Measurements from ENCODE around the gene EHD4.

Gene EHD4

DNA sequence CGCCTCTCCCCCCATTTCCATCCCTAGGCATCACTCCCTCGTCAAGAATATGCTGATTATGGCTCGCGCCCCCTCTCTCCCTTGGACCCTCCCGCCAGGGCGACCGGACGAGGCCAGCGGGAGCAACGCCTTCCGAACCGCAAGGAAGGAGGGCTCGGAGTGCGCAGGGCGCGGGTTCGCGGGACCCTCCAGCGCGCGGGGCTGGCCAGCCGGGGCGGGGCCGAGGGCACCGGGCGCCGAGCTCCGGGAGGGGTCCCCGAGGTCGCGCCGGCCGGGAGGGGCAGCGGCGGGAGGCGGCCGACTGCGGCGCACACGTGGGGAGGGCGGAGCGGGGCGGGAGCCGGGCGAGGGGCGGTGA lies 483 bp downstream of the EHD4 start:
- TF ChIP-seq, protein P1, sequence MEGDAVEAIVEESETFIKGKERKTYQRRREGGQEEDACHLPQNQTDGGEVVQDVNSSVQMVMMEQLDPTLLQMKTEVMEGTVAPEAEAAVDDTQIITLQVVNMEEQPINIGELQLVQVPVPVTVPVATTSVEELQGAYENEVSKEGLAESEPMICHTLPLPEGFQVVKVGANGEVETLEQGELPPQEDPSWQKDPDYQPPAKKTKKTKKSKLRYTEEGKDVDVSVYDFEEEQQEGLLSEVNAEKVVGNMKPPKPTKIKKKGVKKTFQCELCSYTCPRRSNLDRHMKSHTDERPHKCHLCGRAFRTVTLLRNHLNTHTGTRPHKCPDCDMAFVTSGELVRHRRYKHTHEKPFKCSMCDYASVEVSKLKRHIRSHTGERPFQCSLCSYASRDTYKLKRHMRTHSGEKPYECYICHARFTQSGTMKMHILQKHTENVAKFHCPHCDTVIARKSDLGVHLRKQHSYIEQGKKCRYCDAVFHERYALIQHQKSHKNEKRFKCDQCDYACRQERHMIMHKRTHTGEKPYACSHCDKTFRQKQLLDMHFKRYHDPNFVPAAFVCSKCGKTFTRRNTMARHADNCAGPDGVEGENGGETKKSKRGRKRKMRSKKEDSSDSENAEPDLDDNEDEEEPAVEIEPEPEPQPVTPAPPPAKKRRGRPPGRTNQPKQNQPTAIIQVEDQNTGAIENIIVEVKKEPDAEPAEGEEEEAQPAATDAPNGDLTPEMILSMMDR (conservative IDR thresholded peaks at IDR 0.05; ENCODE audit: low read depth, low read length): no peak
- H3K4me3 ChIP-seq (ENCODE audit: low read length): peak overlapping the region; percentile 87
- DNase-seq (ENCODE audit: low read depth): no peak

DNA sequence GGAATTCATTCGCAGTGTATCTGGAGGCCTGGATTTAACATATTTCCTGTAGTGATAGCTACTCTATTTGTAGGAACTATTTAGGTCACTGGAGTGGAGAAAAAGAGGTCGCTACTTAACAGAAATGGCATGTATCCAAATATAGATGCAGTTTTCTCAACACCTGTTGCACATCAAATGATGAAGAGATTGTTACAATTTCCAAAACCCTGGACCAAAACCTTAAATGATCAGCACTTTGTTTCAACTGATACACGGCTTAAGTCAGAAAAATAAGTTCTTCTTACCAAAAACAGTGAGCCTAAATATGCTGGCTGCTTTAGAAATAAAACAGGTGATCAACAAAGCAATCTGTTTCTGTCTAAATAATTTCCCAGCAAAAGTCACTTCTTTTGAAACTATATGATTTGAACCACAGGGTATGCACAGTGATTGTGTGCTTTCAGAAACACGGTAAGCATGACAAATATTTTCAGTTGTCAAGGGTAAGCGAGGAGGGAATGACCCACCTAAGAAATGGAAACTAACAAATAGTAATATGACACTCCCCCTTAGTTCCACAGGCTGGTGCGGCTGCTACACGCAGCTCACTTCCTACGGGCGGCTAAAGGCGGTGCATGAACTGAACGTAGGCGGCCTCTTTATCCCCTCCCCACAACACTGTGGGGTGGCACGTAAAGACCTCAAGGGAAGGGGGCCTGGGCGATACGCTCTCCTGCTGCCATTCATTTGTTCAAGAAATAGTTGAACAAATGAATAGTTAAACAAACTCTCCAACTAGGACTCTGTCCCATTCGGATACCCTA lies 1.1 kb downstream of the EHD4 start:
- TF ChIP-seq, protein P1 (conservative IDR thresholded peaks at IDR 0.05; ENCODE audit: low read depth, low read length): no peak
- peak overlapping the region; percentile 87 for H3K4me3 ChIP-seq (ENCODE audit: low read length)
- no peak for DNase-seq (ENCODE audit: low read depth)

DNA sequence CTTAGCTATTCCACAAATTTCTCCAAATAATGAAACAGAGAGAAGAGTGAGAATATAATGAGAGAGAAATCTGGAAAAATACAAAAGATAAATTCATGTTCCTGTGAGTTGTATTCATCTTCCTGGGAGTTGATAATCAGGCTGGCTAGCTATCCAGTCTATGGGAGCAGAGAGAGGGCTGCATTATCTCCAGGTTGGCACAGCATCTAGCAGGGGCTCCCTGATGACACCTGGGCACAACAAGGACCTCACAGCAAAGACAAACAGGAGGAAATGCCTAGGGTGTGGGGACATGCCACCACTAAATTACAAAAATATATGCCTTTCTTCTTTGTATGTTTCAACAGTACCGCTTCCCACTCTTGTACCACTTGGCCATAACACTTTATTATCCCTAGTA lies 1.9 kb downstream of the EHD4 start:
- TF ChIP-seq, protein P1 (conservative IDR thresholded peaks at IDR 0.05; ENCODE audit: low read depth, low read length): no peak
- no peak for DNase-seq (ENCODE audit: low read depth)
- no peak overlapping the region for H3K4me3 ChIP-seq (ENCODE audit: low read length)

DNA sequence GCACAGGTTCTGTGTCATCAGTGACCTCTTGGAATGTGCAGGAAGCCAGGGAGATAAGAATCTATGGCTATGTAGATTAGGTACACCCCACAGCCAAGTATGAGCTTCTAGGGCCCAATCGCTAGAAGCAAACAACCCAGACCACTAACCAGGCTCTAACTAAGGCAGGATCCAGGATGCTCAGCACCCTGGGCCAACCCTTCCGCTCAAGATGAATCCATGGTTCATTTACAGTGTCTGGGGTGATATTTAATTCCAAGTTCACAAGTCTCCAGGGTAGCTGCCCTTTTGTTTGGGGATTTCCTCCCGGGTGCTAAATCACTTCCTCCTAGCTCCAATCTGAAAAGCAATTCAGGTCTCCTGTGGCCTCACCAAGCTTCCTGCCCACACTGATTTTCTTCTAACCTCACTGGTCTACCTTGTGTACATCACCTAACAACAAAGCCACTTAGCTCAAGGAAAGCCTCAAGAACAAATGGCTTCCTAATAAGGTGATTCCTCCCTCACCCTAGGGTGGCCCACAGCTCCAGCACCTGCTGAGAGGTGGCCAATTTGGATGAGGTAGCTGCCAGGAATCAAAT lies 2.4 kb downstream of the EHD4 start:
- no peak for DNase-seq (ENCODE audit: low read depth)
- TF ChIP-seq, protein P1 (conservative IDR thresholded peaks at IDR 0.05; ENCODE audit: low read depth, low read length): no peak
- H3K4me3 ChIP-seq (ENCODE audit: low read length): no peak overlapping the region

DNA sequence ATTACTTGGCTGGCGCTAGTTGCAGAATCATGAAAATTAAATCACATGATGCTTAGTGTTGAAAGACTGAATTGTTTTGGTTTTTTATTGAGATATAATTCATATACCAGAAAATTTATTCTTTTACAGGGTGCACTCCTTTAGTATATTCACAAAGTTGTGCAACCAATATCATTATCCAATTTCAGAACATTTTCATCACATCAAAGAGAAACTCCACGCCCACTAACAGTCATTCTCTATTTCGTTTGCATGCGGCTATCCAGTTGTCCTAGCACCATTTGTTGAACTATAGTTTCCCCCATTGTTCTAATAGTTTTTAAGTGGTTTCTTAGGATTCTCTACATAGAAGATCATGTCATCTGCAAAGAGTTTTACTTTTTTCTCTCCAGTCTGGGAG lies 3.7 kb downstream of the EHD4 start:
- TF ChIP-seq, protein P1 (conservative IDR thresholded peaks at IDR 0.05; ENCODE audit: low read depth, low read length): no peak
- H3K4me3 ChIP-seq (ENCODE audit: low read length): no peak overlapping the region
- no peak for DNase-seq (ENCODE audit: low read depth)

DNA sequence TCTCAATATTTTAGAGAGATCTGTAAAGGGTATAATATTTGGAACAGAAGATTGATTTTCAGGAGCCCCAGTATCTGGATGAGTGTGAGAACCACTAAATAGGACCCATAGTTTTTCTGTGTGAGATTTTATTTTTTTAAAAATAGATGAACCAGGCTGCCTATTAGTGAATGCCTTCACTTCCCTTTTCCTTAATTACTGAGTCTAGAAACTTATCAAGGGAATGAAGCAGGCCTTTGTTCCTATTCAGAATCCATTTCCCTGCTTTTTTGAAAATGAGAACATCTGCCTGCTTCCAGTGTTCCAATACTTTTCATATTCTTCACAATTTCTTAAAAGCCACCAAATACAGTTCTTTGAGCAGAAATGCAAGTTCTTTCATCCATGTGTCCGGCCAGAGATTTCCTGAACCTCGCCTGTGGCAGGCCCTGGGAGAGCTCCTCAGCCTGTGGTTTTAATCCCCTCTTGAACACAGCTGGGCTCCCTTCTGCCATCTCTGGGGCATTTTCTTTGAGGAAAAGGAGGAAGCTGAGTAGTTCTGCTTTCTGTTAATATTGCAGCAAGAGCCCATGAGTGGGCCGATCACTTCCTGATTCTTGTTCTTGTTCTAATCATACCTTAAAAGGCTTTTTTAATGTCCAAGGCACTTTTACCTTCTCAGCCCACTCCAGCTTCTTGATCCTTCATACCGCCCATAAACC lies 4.7 kb downstream of the EHD4 start:
- no peak overlapping the region for H3K4me3 ChIP-seq (ENCODE audit: low read length)
- TF ChIP-seq, protein P1 (conservative IDR thresholded peaks at IDR 0.05; ENCODE audit: low read depth, low read length): no peak
- DNase-seq (ENCODE audit: low read depth): no peak
